ENCODE measurements around the gene JAK1. TPM values are rescaled to one million over a fixed set of nuclear protein-coding genes. Genes with fewer than 3 reads are reported as not detected.

Gene JAK1
- total and polyA plus RNA-seq, 8 donors = 15.5 to 89.8 (median 50.7) TPM

- no peaks in the 10 kb centered on the region for H3K9me3 ChIP-seq
- ATAC-seq = no peak
- FAIRE-seq = no peak
- H3K27ac ChIP-seq = no peak overlapping the region
- no peak for DNase-seq
- 93 to 96% methylated on average over 4 of the region's 4 CpGs for WGBS, 2 donors
- H3K36me3 ChIP-seq = peaks cover 0 to 47% (median 10%) of the 10 kb centered on the region in 3 donors
- TF ChIP-seq CTCF (IDR thresholded peaks at IDR 0.05) = no peak
- no peaks in the 10 kb centered on the region for H3K4me1 ChIP-seq
- no peak overlapping the region for H3K4me3 ChIP-seq
- H3K27me3 ChIP-seq = no peaks in the 10 kb centered on the region
- intact Hi-C loops (cut with DNase I) = no loop called here
Observed at GRCh38 chr1:64847666-64848065, 118.7 kb downstream of the JAK1 start.

- peak in 3 of 4 donors; percentile 42 to 67 (median 46) for ATAC-seq
- Histone ChIP-seq H3K36me3 (peaks cover 0 to 48% (median 10%) of the 10 kb centered on the region in 3 donors), H3K27ac (no peak overlapping the region), H3K27me3 (no peaks in the 10 kb centered on the region), H3K9me3 (no peaks in the 10 kb centered on the region), H3K4me1 (no peaks in the 10 kb centered on the region), H3K4me3 (no peak overlapping the region)
- FAIRE-seq = no peak
- intact Hi-C loops (cut with DNase I) = no loop called here
- WGBS, 2 donors = 83% methylated on average over 10 of the region's 10 CpGs
- DNase-seq = no peak
- TF ChIP-seq CTCF (IDR thresholded peaks at IDR 0.05) = no peak
Observed at GRCh38 chr1:64846573-64847430, 119.5 kb downstream of the JAK1 start.

- Histone ChIP-seq H3K36me3 (peaks cover 0 to 56% (median 10%) of the 10 kb centered on the region in 3 donors), H3K4me1 (no peaks in the 10 kb centered on the region), H3K27ac (no peak overlapping the region), H3K9me3 (no peaks in the 10 kb centered on the region), H3K27me3 (no peaks in the 10 kb centered on the region), H3K4me3 (no peak overlapping the region)
- intact Hi-C loops (cut with DNase I) = no loop called here
- WGBS, 2 donors = 87 to 90% methylated on average over 13 of the region's 13 CpGs
- no peak for ATAC-seq
- DNase-seq = no peak
- no peak for TF ChIP-seq CTCF (IDR thresholded peaks at IDR 0.05)
- FAIRE-seq = no peak
Observed at GRCh38 chr1:64845831-64846425, 120.4 kb downstream of the JAK1 start.

GRCh38 chr1:64844609-64845008, 121.7 kb downstream of the JAK1 start:
- no peaks in the 10 kb centered on the region for H3K9me3 ChIP-seq
- peaks cover 0 to 56% (median 15%) of the 10 kb centered on the region in 3 donors for H3K36me3 ChIP-seq
- ATAC-seq = no peak
- intact Hi-C loops (cut with DNase I) = no loop called here
- H3K4me1 ChIP-seq = no peaks in the 10 kb centered on the region
- 90 to 95% methylated on average over 7 of the region's 7 CpGs for WGBS, 2 donors
- no peak for TF ChIP-seq CTCF (IDR thresholded peaks at IDR 0.05)
- no peak for DNase-seq
- no peak overlapping the region for H3K27ac ChIP-seq
- no peak for FAIRE-seq
- H3K4me3 ChIP-seq = no peak overlapping the region
- H3K27me3 ChIP-seq = no peaks in the 10 kb centered on the region

- H3K9me3 ChIP-seq = no peaks in the 10 kb centered on the region
- intact Hi-C loops (cut with DNase I) = no loop called here
- H3K27me3 ChIP-seq = no peaks in the 10 kb centered on the region
- FAIRE-seq (no peak), ATAC-seq (no peak), DNase-seq (no peak)
- no peak overlapping the region for H3K27ac ChIP-seq
- H3K4me3 ChIP-seq = no peak overlapping the region
- 90 to 93% methylated on average over 7 of the region's 7 CpGs for WGBS, 2 donors
- TF ChIP-seq CTCF (IDR thresholded peaks at IDR 0.05) = no peak
- peaks cover 0 to 56% (median 19%) of the 10 kb centered on the region in 3 donors for H3K36me3 ChIP-seq
- H3K4me1 ChIP-seq = no peaks in the 10 kb centered on the region
Observed at GRCh38 chr1:64844175-64844574, 122.2 kb downstream of the JAK1 start.

All from pancreas (tissue), 10 donors.